Esophagus squamous epithelium (tissue), 4 donors: ENCODE results near the gene STAG1.

Source experiments
- CTCF ChIP-seq, 6 experiments: fragments of 450-650 bp in 4 of 6; fragments of 200-600 bp in 2 of 6; sonication (generic) in 2 of 6; IDR thresholded peaks; one replicate each; pipeline ENCODE4 v1.5.1; 2016 to 2019; ENCODE audit warnings: antibody characterized with exemption in 6 of 6, mild to moderate bottlenecking in 4 of 6, moderate library complexity in 4 of 6
- POLR2A ChIP-seq, 4 donors: fragments of 450-650 bp; IDR thresholded peaks; one replicate each; pipeline ENCODE4 v1.6.1; 2017; ENCODE audit warnings: antibody characterized with exemption in 4 of 4, mild to moderate bottlenecking in 4 of 4, moderate library complexity in 3 of 4

- TF ChIP-seq CTCF (IDR thresholded peaks at IDR 0.05) (no peak), POLR2A (IDR thresholded peaks at IDR 0.05) (no peak)
Observed at GRCh38 chr3:136602818-136603217, 149.4 kb downstream of the STAG1 start.
